Activated CD8-positive, alpha-beta T cell treated with anti-CD3 and anti-CD28 coated beads for 36 hours (primary cell): Measurements from ENCODE around the gene KCTD14. TPM values are rescaled to one million over a fixed set of nuclear protein-coding genes. Genes with fewer than 3 reads are reported as not detected.

ENCODE experiments used
- ATAC-seq: fragments of 200-7000 bp; cut with Tn5 transposase; one replicate; pipeline ENCODE4 v1.10.0; 2021; ENCODE audit warnings: mild to moderate bottlenecking, moderate library complexity
- CTCF ChIA-PET: fragments of 350-600 bp; sonication (Branson Sonifier 250); formaldehyde crosslinking; loops from one replicate; lab custom pipeline; 2021; ENCODE audit warnings: antibody characterized with exemption; lab: Charles Lee
- POLR2A ChIA-PET: fragments of 350-600 bp; sonication (Branson Sonifier 250); formaldehyde crosslinking; loops from one replicate; lab custom pipeline; 2021; ENCODE audit warnings: antibody characterized with exemption; lab: Charles Lee
- DNase-seq: peaks from one replicate; pipeline ENCODE4 v3.0.0-alpha.2; 2020
- H3K27ac Mint-ChIP-seq: one replicate; pipeline ENCODE4 v1.8.0; 2021; ENCODE audit warnings: mild to moderate bottlenecking, mixed read lengths
- H3K27me3 Mint-ChIP-seq: one replicate; pipeline ENCODE4 v1.8.0; 2021; ENCODE audit warnings: mixed read lengths
- H3K36me3 Mint-ChIP-seq: one replicate; pipeline ENCODE4 v1.8.0; 2021; ENCODE audit warnings: low read depth, mixed read lengths
- H3K4me1 Mint-ChIP-seq: one replicate; pipeline ENCODE4 v1.8.0; 2021; ENCODE audit warnings: low read depth, mixed read lengths
- H3K4me3 Mint-ChIP-seq: one replicate; pipeline ENCODE4 v1.8.0; 2021; ENCODE audit warnings: mild to moderate bottlenecking, moderate library complexity, mixed read lengths
- H3K9me3 Mint-ChIP-seq: one replicate; pipeline ENCODE4 v1.8.0; 2021; ENCODE audit warnings: mixed read lengths
- intact Hi-C: fragments of 100-400 bp; cut with micrococcal nuclease; formaldehyde crosslinking; loops from one replicate; pipeline ENCODE4 v1.10.0; 2022
- total RNA-seq, 2 experiments: library from RNA; stranded (reverse); gene quantifications; one replicate each; pipeline ENCODE4 v1.2.3, GENCODE V29; 2021
- TF ChIP-seq, protein P1 (sequence below): fragments of 200-600 bp; IDR thresholded peaks from one replicate; pipeline ENCODE4 v1.8.0; 2022; ENCODE audit warnings: antibody characterized with exemption, mild to moderate bottlenecking

KCTD14 gene
- total RNA-seq, 2 experiments from 2014 or later, result 0.16 TPM; not detected in 1

DNA sequence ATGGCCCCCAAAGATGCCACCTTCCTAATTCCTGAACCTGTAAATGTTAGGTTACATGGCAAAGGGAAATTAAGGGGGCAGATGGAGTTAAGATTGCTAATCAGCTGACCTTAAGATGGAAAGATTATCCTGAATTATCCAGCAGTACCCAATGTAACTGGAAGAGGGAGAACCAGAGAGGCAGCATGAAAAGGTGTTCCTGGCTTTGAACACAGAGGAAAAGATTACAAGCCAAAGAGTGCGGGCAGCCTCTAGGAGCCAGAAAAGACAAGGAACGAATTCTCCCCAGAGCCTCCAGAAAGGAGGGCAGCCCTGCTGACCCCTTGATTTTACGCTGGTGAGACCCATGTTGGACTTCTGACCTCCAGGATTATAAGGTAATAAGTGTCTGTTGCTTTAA is 25.5 kb upstream of the KCTD14 start:
- ChIA-PET CTCF (interaction anchor here (0.6 to 1.6 kb wide), 3 partner anchors 17 to 280 kb away, joined by 3 read pairs; no protein-coding TSS in a partner anchor), POLR2A (interaction anchor here (1.1 kb wide), 1 partner anchor 54 kb away, joined by 4 read pairs; the partner anchor contains the start of gene INTS4)
- H3K9me3 Mint-ChIP-seq, result no peaks in the 10 kb centered on the region
- peaks cover 16% of the 10 kb centered on the region for H3K4me1 Mint-ChIP-seq
- TF ChIP-seq, protein P1, sequence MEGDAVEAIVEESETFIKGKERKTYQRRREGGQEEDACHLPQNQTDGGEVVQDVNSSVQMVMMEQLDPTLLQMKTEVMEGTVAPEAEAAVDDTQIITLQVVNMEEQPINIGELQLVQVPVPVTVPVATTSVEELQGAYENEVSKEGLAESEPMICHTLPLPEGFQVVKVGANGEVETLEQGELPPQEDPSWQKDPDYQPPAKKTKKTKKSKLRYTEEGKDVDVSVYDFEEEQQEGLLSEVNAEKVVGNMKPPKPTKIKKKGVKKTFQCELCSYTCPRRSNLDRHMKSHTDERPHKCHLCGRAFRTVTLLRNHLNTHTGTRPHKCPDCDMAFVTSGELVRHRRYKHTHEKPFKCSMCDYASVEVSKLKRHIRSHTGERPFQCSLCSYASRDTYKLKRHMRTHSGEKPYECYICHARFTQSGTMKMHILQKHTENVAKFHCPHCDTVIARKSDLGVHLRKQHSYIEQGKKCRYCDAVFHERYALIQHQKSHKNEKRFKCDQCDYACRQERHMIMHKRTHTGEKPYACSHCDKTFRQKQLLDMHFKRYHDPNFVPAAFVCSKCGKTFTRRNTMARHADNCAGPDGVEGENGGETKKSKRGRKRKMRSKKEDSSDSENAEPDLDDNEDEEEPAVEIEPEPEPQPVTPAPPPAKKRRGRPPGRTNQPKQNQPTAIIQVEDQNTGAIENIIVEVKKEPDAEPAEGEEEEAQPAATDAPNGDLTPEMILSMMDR, result no peak
- intact Hi-C loops, result no loop called here
- H3K27ac Mint-ChIP-seq, result no peak overlapping the region
- no peaks in the 10 kb centered on the region for H3K36me3 Mint-ChIP-seq
- H3K27me3 Mint-ChIP-seq, result no peaks in the 10 kb centered on the region
- H3K4me3 Mint-ChIP-seq, result no peak overlapping the region
- no peak for ATAC-seq
- no peak for DNase-seq

DNA sequence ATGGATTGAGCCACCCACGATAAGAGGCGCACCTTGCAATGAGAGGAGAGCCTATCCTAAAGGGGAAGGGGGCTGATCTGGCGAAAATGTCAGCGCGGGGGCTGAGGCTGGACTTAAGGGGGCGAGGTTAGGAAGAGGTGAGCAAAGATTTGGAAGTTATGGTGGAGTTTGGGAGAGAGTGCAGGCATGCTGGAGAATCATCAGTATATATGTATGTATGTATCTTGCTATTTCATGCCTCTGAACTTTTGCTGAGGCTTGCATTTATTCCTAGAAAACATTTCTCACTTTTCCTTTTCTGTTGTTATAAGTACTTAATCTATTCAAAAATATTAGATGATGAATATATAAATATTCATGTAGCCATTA is 23.4 kb upstream of the KCTD14 start:
- ATAC-seq (peak; percentile 12), DNase-seq (no peak)
- no peaks in the 10 kb centered on the region for H3K27me3 Mint-ChIP-seq
- ChIA-PET CTCF (interaction anchor here (0.7 to 3.9 kb wide), 33 partner anchors 8 to 518 kb away, joined by 3 to 40 read pairs (median 4); partner anchors contain the start of genes INTS4, KCTD21, THRSP and USP35), POLR2A (interaction anchor here (0.7 kb wide), 1 partner anchor 51 kb away, joined by 3 read pairs; no protein-coding TSS in a partner anchor)
- intact Hi-C loops, result no loop called here
- H3K36me3 Mint-ChIP-seq, result no peaks in the 10 kb centered on the region
- H3K4me1 Mint-ChIP-seq, result peaks cover 19% of the 10 kb centered on the region
- H3K27ac Mint-ChIP-seq, result no peak overlapping the region
- TF ChIP-seq, protein P1, result peak; percentile 65
- H3K9me3 Mint-ChIP-seq, result no peaks in the 10 kb centered on the region
- no peak overlapping the region for H3K4me3 Mint-ChIP-seq

DNA sequence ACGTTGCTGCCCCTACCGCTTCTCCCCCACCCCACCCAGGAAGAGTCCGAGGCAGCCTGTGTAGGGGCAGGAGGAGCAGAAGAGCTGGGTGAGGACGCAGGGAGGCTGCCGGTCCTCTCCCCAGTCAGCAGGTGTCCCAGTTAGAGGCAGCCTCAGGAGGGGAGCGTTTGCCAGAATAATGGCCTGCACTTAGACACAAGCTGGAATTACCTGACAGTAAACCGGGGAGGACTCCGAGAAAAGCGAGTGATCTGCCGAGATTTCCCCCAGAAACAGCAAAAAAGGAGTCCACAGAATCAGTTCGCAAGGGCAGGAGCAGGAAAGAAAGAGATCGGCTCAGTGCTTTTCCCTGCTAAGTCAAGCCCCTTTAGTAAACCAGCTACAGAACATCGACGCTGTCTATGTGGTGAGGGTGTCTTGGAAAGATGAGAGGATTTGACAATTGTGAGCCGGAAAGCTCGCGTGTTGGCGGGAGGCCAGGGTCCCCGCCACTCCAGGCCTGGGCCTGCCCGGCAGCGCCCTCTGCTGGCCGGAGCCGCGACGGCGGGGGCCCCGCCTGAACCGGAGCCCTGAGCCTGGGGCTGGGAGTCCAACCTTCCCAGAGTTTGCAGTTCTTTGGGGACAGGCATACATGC is 22.9 kb upstream of the KCTD14 start:
- no peak overlapping the region for H3K27ac Mint-ChIP-seq
- POLR2A ChIA-PET, result no interaction called here

DNA sequence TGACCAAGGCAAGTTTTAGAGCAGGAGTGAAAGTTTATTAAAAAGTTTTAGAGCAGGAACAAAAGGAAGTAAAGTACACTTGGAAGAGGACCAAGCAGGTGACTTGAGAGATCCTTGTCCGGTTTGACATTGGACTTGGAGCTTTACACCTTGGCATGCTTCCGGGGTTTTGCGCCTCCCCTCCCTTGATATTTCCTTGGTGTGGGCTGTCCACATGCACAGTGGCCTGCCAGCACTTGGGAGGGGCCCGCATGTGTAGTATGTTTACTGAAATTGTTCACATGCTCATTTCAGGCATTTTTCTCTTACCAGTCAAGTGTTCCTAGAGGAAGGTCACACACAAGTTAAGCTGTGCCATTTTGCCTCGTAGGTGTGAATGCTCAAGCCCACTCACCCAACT is 21.6 kb upstream of the KCTD14 start:
- POLR2A ChIA-PET, result interaction anchor here (2.4 kb wide), 1 partner anchor 10 kb away, joined by 5 read pairs; no protein-coding TSS in a partner anchor
- intact Hi-C loops, result no loop called here
- ATAC-seq, result no peak
- TF ChIP-seq, protein P1, result no peak
- no peaks in the 10 kb centered on the region for H3K27me3 Mint-ChIP-seq
- DNase-seq, result no peak
- no peak overlapping the region for H3K4me3 Mint-ChIP-seq
- H3K36me3 Mint-ChIP-seq, result no peaks in the 10 kb centered on the region
- H3K27ac Mint-ChIP-seq, result no peak overlapping the region
- H3K4me1 Mint-ChIP-seq, result peaks cover 23% of the 10 kb centered on the region
- H3K9me3 Mint-ChIP-seq, result no peaks in the 10 kb centered on the region
- CTCF ChIA-PET, result interaction anchor here (1.3 to 3.9 kb wide), 11 partner anchors 13 to 95 kb away, joined by 3 to 40 read pairs (median 11); partner anchors contain the start of genes ALG8, INTS4, NDUFC2 and THRSP

More for the DNA sequence above, 22.9 kb upstream of the KCTD14 start:
- TF ChIP-seq, protein P1, result peak; percentile 98
- CTCF ChIA-PET, result interaction anchor here (0.6 to 3.9 kb wide), 48 partner anchors 9 to 519 kb away, joined by 3 to 40 read pairs (median 4); partner anchors contain the start of genes INTS4, KCTD21, NDUFC2 and THRSP
- no peaks in the 10 kb centered on the region for H3K27me3 Mint-ChIP-seq
- peak overlapping the region; percentile 50 for H3K4me3 Mint-ChIP-seq
- DNase-seq (peak; percentile 79), ATAC-seq (peak; percentile 96)
- intact Hi-C loops, result no loop called here
- H3K4me1 Mint-ChIP-seq, result peaks cover 18% of the 10 kb centered on the region
- H3K9me3 Mint-ChIP-seq, result no peaks in the 10 kb centered on the region
- no peaks in the 10 kb centered on the region for H3K36me3 Mint-ChIP-seq
